GM23248 (cell line): Measurements from ENCODE around the gene LIN7A.

Experiments used
- EZH2 ChIP-seq: fragments of 200-600 bp; sonication (generic); IDR thresholded peaks from 2 replicates; pipeline ENCODE4 v1.6.1; 2018; ENCODE audit warnings: antibody characterized with exemption, mild to moderate bottlenecking; ENCODE audit not compliant: insufficient read depth, poor library complexity, severe bottlenecking
- EZH2phosphoT487 ChIP-seq: fragments of 200-600 bp; sonication (generic); IDR thresholded peaks from 2 replicates; pipeline ENCODE4 v1.6.1; 2018; ENCODE audit warnings: antibody characterized with exemption, moderate library complexity, mild to moderate bottlenecking, low read depth; ENCODE audit not compliant: insufficient read depth

DNA sequence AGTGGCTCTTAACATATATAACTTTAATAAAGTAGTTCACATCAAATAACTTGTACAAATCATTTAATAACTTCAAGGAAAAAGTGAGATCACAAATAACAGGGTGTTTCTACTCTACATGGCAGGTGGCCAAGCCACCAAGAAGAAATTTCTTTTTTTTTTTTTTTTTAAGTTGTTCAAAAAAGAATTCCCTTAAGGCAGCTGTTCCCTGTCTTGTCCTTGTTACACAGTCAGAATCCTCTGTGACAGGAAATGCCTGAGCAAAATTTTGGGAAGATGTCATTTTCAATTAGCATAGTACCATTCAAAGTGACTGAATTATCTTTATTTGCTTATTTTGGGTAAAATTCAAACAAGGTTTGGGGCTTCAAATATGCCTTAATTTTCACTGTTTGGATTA is 79.4 kb downstream of the LIN7A start:
- TF ChIP-seq EZH2 (no peak), EZH2phosphoT487 (no peak)
